Activated CD4-positive, alpha-beta T cell treated with anti-CD3 and anti-CD28 coated beads, Interleukin-2, amount 50 U/mL, for 4 hours (primary cell): ENCODE results near the gene ACOT2.
"Not testable (repeated sequence)": the region's sequence is repeated elsewhere in the genome, so short reads cannot be mapped to it uniquely, and the experiment has no call there.

ENCODE experiments used
- DNase-seq, 2 experiments: peaks; one replicate each; pipeline ENCODE4 v3.0.0-alpha.2; 2020

ACOT2 gene

GRCh38 chr14:73569185-73569958 is at the start of gene ACOT2:
Gene ACOT2, plus strand, starts transcription at chr14:73569213. Its CDS starts 28 bp downstream, at chr14:73569241.
- DNase-seq = peak; percentile 84 to 88

- no peak for DNase-seq
Observed at GRCh38 chr14:73521229-73521628, 47.8 kb upstream of the ACOT2 start.

GRCh38 chr14:73524493-73524892 is 44.5 kb upstream of the ACOT2 start:
- DNase-seq = no peak

GRCh38 chr14:73526036-73526984 is 42.7 kb upstream of the ACOT2 start:
- DNase-seq = no peak

- DNase-seq = not testable (repeated sequence)
Observed at GRCh38 chr14:73529356-73529755, 39.7 kb upstream of the ACOT2 start.

- not testable (repeated sequence) for DNase-seq
Observed at GRCh38 chr14:73531971-73532370, 37.0 kb upstream of the ACOT2 start.

GRCh38 chr14:73537244-73538045 is 31.6 kb upstream of the ACOT2 start:
- DNase-seq = peak in 1 of 2 experiments; percentile 1

GRCh38 chr14:73539017-73539416 is 30.0 kb upstream of the ACOT2 start:
- DNase-seq = peak; percentile 20 to 29

GRCh38 chr14:73542961-73543360 is 26.1 kb upstream of the ACOT2 start:
- not testable (repeated sequence) for DNase-seq

GRCh38 chr14:73545353-73545752 is 23.7 kb upstream of the ACOT2 start:
- not testable (repeated sequence) for DNase-seq

- DNase-seq = not testable (repeated sequence)
Observed at GRCh38 chr14:73549097-73549496, 19.9 kb upstream of the ACOT2 start.

GRCh38 chr14:73549889-73550524 is 19.0 kb upstream of the ACOT2 start:
- DNase-seq = not testable (repeated sequence)

- no peak for DNase-seq
Observed at GRCh38 chr14:73553845-73554244, 15.2 kb upstream of the ACOT2 start.

- not testable (repeated sequence) for DNase-seq
Observed at GRCh38 chr14:73557201-73557600, 11.8 kb upstream of the ACOT2 start.

GRCh38 chr14:73558238-73558637 is 10.8 kb upstream of the ACOT2 start:
- not testable (repeated sequence) for DNase-seq

- DNase-seq = not testable (repeated sequence)
Observed at GRCh38 chr14:73562256-73562655, 6.8 kb upstream of the ACOT2 start.

GRCh38 chr14:73562696-73563095 is 6.3 kb upstream of the ACOT2 start:
- DNase-seq = not testable (repeated sequence)

- DNase-seq = not testable (repeated sequence)
Observed at GRCh38 chr14:73566431-73566830, 2.6 kb upstream of the ACOT2 start.

GRCh38 chr14:73566935-73567334 is 2.1 kb upstream of the ACOT2 start:
- DNase-seq = not testable (repeated sequence)

- no peak for DNase-seq
Observed at GRCh38 chr14:73567358-73567757, 1.7 kb upstream of the ACOT2 start.

GRCh38 chr14:73567951-73568885 is 795 bp upstream of the ACOT2 start:
- DNase-seq = no peak
